Tibial nerve (tissue), 3 donors: ENCODE measurements around the gene CILP2.

Source experiments
- CTCF ChIP-seq, 5 experiments: fragments of 200-600 bp in 3 of 5; fragments of 450-650 bp in 2 of 5; sonication (generic) in 3 of 5; IDR thresholded peaks; one replicate each; pipeline ENCODE4 v1.5.1; 2016 to 2019; ENCODE audit warnings: antibody characterized with exemption in 5 of 5, mild to moderate bottlenecking in 3 of 5, moderate library complexity in 2 of 5
- POLR2A ChIP-seq, 2 donors: fragments of 450-650 bp; IDR thresholded peaks; one replicate each; pipeline ENCODE4 v1.6.1; 2017; ENCODE audit warnings: antibody characterized with exemption in 2 of 2, mild to moderate bottlenecking in 2 of 2, moderate library complexity in 2 of 2

GRCh38 chr19:19540064-19540714, 2.1 kb downstream of the CILP2 start:
- no peak for TF ChIP-seq CTCF (IDR thresholded peaks at IDR 0.05)
- TF ChIP-seq POLR2A (IDR thresholded peaks at IDR 0.05): no peak
